ENCODE measurements around the gene SHROOM3.
"Not testable (repeated sequence)": the region's sequence is repeated elsewhere in the genome, so short reads cannot be mapped to it uniquely, and the experiment has no call there.

Gene SHROOM3

DNA sequence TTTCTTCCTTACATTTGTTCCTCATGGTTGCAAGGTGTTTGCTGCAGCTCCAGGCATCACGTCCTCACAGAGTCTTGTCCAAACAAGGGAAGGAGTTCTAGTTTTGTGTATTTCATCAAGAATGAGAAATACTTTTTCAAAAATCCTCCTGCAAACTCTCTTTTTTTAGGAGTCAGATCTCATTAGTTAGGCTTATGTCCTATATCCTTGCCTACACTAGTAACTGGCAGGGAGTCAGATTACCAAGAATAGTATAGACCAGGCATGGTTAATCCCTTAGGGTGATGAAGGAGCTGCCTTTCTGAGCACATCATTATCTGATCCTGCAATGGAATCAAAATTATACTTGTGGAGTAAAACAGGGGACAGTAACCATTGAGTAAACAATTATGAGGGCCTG is 160.4 kb downstream of the SHROOM3 start:
- DNase-seq (ENCODE audit: low spot score), result no peak

DNA sequence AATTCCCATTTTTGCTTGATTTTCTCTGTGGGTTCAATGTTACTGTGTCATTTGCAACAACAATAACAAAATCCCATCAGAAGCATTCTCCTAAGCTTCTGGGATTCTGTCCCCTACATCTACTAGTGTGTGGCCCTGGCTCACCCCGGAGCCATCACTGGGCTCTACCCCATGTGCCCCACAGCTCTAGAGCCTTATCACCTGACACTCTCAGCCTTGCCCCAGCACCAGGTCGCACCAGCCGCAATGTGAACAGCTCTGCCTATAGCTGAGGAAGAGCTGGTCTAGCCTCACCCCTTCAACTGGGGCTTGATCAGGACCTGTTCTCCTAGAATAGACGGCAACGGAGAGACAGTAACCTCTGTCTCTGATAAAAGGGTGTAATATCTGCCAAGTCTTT is 161.7 kb downstream of the SHROOM3 start:
- DNase-seq (ENCODE audit: low spot score), result no peak

DNA sequence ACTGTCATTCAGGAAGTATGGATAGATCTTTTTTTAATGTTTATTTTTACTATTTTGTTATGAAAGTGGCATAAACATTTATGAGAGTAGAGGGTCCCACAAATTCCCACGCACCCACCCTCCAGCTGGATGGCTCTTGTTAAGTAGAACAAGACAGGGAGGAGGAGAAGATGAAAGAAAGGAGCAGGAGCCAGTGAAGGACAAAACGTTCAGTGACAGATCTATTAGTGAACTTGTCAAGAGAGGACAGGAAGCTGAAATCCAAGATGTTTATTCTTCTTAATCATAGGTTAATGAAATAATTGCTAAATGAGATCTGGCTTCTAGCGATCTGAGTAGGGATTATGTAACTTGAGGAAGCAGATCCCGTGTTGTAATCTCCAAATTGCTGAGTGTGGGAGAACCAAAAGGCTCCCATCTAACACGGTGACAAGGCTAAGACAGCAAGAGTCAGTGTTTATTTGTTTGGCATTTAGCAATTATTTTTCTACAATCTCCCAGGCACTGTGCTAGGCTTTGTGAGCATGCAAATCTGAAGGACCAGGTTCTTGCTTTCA is 162.5 kb downstream of the SHROOM3 start:
- no peak for DNase-seq (ENCODE audit: low spot score)

DNA sequence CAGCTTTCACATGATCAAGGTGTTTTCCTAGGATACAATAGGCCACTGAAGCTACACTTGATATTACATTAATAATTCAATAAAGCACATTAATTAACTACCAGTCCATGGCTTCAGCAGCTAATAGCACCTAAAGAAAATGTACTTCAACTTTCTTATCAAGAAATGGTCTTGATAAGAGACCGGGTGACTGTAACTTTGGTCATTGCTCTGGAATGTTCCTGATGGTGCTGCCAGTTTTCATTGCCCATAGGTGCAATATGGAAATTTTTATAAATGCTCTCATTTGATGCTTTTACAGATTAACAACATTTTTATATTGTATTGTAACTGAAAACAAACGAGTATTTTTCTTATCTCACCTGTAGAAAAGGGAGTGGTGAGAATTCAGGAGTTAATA is 165.4 kb downstream of the SHROOM3 start:
- no peak for DNase-seq (ENCODE audit: low spot score)

DNA sequence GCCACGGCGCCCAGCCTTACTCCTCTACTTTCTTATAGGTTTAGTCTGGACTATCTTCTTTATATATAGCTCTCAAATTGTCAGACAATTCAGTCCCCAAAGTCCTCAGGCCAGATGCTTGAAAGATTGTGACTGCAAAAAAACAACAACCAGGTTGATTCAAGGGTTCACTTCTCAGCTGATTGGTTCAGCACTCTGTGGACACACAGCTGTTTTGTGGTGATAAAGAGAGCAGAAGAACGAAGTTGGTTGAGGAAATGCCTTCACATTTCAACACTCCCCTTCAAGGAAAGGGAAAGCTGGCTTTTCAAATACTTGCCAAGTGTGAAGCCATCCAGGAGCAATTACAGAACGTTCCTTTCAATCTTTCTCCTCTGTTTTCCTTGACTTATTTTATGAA is 166.8 kb downstream of the SHROOM3 start:
- DNase-seq (ENCODE audit: low spot score), result no peak

DNA sequence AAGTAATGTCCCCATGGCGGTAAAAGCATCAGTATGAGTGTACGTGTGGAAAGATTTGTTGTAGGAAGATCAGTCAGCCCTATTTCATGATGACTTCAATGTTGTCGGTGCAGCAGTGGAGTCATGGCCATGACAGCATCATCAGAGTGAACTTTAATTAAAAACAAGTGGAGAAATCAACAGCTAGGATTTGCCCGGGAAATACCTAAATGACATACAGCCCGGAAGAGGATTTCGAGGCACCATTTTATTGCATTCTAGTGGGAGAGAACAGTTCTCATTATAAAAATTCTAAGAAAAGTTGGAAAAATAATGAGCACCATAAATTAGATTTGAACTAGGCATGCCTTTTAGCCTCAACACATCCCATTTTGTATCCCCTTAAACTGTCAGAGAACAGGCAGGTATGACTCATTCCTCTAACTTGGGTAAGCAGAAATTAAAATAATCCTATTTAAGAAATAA is 170.1 kb downstream of the SHROOM3 start:
- no peak for DNase-seq (ENCODE audit: low spot score)

DNA sequence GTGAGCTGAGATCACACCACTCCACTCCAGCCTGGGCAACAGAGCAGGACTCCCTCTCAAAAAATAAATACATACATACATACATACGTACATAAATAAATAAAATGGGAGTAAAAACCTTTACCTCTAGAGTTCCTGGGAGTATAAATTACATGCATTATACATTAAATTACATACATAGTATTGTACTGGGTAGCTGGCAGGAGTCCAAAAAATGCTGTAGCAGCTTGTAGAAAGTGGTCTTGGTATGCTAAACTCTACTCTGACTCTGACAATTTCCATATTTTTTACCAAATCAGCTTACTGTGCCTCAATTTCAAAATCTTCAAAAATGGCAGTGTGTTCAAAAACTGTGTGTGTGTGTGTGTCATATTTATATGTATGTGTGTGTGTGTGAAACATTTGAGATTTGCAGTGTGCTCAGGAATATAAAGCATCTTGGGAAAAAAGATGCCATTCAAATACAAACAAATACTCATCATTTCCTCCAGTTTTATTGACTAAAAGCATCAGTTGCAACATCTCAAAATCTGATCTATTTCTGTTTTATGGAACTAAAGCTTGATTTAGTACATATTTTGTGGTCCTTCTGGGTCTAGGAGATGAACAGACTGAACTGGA is 171.7 kb downstream of the SHROOM3 start:
- DNase-seq (ENCODE audit: low spot score), result no peak

DNA sequence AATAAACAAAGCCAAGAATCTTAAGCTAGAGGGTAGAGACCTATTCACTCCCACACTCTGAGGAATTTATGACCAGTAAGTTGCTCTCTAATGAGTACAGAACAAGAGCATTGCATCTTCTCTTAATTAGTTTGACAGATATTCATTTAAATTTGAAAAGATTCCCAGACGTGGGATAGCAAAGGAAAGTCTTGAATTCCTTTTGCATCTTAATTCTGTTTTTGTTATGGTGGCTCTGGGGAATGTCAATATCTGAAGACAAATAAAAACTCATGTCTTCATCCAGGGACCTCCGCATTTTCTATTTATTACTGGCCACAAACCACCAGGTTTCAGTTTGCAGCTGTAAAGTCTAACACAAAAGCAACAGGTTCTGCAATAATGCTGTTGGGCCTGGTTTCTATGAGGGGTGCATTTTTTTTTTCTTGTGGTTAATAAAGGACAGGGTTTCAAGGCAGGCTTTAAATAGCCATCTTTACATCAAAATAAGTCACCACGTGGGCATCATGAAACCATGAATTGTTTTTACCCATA is 172.3 kb downstream of the SHROOM3 start:
- DNase-seq (ENCODE audit: low spot score), result no peak

DNA sequence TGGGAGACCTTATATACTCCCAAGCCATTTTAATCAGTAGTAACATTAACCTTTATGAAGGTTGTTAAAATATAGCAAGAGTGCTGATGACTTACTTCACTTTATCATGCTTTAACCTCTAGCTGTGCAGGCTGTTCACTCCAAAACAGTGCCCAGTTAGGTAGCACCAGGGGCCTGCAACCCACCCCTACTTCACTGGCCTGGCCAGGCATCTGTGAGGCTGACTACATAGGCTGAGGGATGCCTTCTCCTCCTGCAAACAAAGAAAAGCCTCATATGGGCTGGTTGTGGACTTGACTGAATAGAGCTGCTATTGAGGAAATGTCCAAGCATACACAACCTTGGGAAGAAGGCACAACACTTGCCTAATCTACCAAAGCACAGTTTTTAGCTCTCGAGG is 172.8 kb downstream of the SHROOM3 start:
- DNase-seq (ENCODE audit: low spot score), result no peak

DNA sequence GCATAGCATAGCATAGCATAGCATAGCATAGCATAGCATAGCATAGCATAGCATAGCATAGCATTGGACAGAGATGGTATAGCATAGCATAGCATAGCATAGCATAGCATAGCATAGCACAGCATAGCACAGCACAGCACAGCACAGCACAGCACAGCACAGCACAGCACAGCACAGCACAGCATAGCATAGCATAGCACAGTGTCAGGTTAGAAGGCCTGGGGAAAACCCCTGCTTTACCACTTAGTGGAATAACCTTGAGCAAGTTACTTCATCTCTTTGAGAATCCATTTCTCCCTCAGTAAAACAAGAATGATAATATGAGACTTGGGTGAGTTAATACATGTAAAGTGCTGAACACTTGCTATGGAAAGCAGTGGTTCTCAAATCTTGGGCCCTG is 173.5 kb downstream of the SHROOM3 start:
- not testable (repeated sequence) for DNase-seq (ENCODE audit: low spot score)

DNA sequence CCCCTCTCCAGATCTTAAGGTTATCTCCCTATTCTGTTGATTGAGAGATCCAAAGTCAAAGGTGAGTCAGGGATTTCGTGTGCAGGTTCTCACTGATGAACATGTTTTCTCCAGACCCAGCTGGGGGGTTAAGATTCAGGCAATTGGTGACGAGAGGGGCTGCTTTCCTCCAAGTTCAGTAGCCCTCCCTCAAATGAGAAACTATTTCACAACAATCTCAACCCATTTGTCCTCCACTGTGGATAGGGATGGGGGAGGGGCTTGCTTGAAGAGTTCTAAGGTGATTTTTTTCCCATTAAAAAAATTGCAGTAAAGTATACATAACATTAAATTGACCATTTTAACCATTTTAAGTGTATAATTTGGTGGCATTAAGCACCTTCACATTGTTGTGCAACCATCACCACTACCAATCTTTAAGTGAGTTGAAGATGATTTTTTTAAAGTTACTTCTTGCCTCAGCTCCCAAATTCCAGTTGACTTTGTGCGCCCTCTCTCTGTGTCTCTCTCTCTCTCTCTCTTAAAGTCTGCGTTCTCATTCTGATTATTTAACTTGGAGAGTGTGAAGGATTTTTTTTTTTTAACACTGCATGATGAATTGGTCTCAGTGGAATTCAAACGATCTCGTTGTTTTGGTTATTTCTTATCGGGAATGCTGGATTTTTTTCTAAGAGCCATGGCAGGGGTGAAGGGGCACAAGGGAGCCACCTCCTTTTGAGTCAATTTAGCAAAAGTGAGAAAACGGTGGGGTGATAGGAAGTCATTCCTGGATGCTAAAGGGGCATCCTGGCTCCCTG is 175.9 kb downstream of the SHROOM3 start:
- no peak for DNase-seq (ENCODE audit: low spot score)

DNA sequence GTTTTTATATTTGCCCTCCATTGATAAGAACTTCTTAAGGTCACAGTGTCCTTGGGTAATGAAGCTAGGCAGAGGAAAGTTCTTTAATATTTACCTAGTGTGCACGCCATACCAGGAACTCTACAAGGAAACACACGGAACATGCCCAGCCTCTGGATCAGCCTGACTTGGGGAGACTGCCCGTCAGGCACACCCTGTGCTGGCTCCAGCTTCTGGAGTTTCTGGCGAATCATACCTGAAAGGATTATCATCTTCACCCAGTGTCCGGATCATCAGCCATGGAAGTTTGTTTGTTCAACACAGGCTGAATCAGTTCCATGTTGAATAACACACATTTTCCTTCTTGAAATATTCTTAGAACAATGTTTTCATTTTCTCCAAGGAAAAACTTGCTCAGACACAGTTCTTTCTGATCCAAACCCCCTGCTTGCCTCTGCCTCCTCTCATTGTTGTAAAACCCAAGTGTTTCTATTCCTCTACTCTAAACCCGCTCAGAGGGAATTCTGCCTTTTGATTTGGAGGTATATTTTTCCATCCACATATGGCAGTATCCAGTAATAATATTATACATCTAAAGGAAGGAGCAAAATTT is 176.7 kb downstream of the SHROOM3 start:
- DNase-seq (ENCODE audit: low spot score), result no peak

DNA sequence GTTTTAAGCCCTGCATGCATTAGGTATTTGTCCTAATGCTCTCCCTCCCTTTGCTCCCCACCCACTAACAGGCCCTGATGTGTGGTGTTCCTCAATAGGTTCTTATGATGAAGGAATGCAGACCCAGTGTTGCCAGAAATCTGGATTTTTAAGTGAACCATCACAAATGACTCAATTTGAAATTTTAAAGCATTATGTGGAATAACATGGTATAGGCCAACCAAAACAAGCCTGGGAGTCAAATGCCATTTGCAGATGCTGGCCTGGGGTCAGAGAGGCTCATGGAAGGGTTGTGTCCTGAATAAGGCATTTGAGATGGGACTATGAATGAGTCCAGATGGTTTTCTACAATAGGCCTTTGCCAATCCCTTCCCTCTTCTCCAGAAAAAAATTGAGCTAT is 179.6 kb downstream of the SHROOM3 start:
- DNase-seq (ENCODE audit: low spot score), result no peak

DNA sequence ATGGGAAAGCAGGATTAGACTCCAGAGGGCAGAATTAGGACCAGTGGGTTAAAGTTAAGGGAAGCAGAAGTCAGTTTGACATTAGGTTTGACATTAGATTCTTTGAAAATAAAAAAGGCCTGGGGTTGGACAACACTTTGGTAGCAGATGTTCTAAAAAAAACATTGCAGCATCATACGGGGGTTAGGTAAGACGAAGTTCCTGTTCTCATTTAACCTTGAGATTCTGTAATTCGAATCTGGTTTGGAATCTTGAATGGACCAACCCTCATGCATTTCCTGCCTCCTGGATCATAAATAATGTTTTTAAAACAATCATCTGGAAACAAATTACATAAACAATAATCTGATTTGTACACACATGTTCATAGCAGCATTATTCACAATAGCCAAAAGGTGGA is 181.0 kb downstream of the SHROOM3 start:
- DNase-seq (ENCODE audit: low spot score), result no peak

DNA sequence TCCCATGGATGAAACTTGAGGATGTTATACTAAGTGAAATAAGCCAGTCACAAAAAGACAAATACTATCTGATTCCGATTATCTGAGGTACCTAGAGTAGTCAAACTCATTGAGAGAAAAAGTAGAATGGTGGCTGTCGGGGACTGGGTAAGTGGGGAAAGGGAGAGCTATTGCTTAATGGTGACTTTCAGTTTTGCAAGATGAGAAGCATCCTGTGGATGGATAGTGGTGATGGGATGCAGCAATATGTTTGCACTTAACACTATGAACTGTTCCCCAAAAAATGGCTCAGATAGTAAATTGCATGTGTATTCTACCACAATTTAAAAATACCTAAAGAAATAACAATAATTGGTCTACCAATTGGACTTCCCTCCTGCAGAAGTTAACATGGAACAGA is 181.5 kb downstream of the SHROOM3 start:
- DNase-seq (ENCODE audit: low spot score), result no peak

DNA sequence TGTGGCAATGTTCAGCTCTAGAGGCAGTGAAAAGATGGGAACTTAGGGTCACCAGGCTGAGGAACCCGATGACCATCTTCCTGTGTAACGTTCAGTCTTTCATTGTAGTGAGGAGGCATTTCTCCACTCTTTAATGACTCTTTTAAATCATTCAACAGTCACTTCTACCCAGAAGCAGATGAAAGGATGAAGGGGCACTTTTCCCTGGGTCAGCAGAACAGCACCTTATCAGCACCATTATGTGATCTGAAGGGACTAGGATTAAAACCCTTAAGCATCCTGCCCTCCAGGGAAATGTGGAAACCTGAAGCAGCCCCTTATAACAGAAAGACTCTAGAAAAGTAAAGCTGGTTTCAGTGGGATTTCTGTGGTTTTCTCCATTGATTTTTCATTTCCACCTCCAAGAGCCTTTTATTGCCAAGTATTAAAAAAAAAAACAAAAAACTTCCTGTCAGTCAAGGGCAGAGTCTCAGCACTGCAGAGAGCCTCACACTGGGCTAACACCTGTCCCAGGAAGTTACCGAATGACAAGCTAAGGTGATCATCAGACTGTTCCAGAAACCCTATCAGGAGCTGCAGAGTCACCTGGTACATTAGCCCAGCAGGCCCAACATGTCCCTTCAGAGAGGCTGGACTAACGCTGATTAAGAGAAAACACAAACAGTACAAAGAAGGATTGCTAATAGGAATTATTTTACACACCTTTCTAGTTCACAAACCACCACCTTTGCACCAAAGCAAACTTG is 185.9 kb downstream of the SHROOM3 start:
- no peak for DNase-seq (ENCODE audit: low spot score)

DNA sequence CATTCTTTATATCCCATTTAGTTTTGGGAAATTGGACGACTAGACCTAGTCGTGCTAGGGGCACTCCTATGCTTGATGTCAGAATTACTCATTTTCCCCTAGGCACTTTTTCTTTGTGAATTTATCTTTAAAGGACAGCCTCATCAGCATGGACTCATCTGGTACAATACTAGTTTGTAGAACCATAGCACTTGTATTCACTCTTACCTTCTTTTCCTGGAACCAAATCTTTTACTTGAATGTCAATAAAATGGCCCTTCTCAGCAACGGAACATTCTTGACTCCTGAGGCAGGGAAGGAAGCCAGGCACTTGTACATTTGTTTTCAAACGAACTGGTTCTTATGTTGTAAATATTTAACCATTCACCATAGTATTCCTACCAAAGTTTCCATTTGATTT is 187.1 kb downstream of the SHROOM3 start:
- no peak for DNase-seq (ENCODE audit: low spot score)

DNA sequence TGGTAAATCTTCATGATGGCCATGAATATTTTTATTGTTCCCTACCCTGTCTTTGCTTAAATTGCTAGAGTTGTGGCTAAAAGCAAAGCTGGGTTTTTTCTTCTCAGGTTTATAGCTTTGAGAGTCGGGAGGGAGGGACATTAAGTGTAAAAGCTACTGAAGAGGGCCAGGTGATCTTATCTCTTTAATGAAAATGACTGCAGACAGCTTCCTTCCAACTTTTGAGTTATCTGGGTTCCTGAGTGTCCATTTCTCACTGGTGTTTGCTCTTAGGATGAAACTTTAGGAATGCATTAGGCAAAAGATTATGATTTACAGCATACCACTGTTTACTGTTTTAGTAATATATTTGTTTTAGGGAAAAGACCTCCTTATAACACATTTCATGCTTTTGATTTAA is 187.7 kb downstream of the SHROOM3 start:
- DNase-seq (ENCODE audit: low spot score), result no peak

DNA sequence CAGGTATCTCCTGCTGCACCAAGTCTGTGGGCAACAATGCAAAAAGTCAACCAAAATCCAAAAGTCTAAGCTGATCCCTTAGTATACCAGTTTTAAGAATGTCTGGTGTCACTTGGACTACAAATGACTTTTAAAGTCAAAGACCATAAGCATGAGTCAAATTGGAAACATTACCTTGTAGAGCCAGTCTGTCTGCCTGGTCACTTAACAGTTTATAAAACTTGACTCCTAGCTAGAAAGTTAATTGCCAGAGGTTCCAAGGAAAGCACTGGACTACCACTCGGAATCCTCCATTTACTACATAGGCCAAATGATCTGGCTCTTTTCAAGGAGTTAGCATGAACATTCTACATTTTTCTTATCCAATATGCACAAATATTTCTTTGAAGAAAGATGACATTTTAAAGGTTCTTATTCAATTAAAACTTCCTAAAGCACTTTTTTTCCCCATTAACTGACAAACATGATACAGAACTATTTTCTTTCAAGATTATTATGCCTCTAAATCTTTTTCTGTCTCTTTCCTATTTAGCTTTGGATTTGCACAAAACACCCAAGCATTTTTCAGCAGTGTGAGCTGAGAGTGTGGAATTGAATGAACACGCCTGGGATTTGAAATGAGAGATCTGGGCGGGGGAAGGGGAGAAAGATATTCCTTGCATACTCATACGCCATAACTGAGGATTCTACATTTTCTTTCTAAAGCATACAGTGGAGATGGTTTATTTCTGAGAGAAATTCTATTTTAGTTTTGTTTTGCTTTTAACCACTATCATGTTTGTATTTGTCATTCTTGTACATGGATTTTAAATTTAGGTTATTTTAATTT is 188.4 kb downstream of the SHROOM3 start:
- no peak for DNase-seq (ENCODE audit: low spot score)

DNA sequence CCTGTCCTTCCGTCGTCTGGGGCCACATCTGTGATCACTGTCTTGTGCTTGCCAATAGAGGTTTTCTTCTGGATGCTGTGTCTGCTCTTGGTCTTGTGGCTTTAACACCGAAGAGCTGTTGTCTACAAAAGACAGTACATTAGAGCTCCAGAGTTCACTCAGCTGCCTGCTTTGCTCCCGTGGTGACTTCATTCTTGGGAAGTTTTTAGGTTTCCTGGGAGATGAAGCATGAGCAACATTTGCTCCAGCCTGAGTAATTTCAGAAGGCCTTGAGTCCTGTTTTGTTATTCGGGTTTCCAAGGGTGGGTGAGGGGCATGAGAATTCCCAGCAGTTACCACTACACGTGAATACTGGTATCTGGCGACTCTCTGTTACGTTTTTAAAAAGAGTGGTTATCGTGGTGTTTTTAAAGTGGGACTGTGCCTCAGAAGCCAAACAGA is 189.2 kb downstream of the SHROOM3 start:
- DNase-seq (ENCODE audit: low spot score), result no peak

All from putamen (tissue), 1 donor.